RWPE2 (cell line): ENCODE results near the gene CCDC91.

Experiments used
- ATAC-seq: fragments of 200-7000 bp; cut with Tn5 transposase; 3 replicates; pipeline ENCODE4 v1.9.1; 2021; ENCODE audit warnings: low read depth
- DNase-seq: peaks from one replicate; pipeline ENCODE4 v3.0.0-alpha.2; 2020; ENCODE audit warnings: low spot score
- H3K27ac ChIP-seq: fragments of 450-650 bp; 2 replicates; pipeline ENCODE4 v1.5.1; 2017; ENCODE audit warnings: mild to moderate bottlenecking; ENCODE audit not compliant: poor library complexity, severe bottlenecking
- H3K27me3 ChIP-seq: fragments of 250-450 bp; sonication (Bioruptor Pico); 2 replicates; pipeline ENCODE4 v1.5.1; 2021; ENCODE audit warnings: mild to moderate bottlenecking, moderate library complexity; ENCODE audit not compliant: insufficient read depth, poor library complexity, severe bottlenecking
- H3K36me3 ChIP-seq: fragments of 250-450 bp; sonication (Bioruptor Pico); 2 replicates; pipeline ENCODE4 v1.5.1; 2020; ENCODE audit warnings: low read depth, mild to moderate bottlenecking, moderate library complexity
- H3K4me1 ChIP-seq: fragments of 250-450 bp; sonication (Bioruptor Pico); 2 replicates; pipeline ENCODE4 v1.5.1; 2021; ENCODE audit warnings: mild to moderate bottlenecking, moderate library complexity; ENCODE audit not compliant: insufficient read depth, poor library complexity, severe bottlenecking
- H3K4me3 ChIP-seq: fragments of 250-450 bp; sonication (Bioruptor Pico); 2 replicates; pipeline ENCODE4 v1.5.1; 2021; ENCODE audit warnings: mild to moderate bottlenecking, moderate library complexity; ENCODE audit not compliant: severe bottlenecking
- H3K9me3 ChIP-seq: fragments of 250-450 bp; sonication (Bioruptor Pico); 2 replicates; pipeline ENCODE4 v1.5.1; 2021; ENCODE audit warnings: mild to moderate bottlenecking, moderate library complexity; ENCODE audit not compliant: severe bottlenecking
- CTCF ChIP-seq: fragments of 450-650 bp; IDR thresholded peaks from one replicate; pipeline ENCODE4 v1.5.1; 2017; ENCODE audit warnings: mild to moderate bottlenecking, moderate library complexity; ENCODE audit not compliant: poor library complexity, severe bottlenecking

CCDC91 gene

GRCh38 chr12:28190321-28191050 is at the start of gene CCDC91:
Gene CCDC91, plus strand, starts transcription at chr12:28190456. Its CDS starts 66,760 bp downstream, at chr12:28257216.
- Histone ChIP-seq H3K27me3 (no peaks in the 10 kb centered on the region), H3K4me1 (no peaks in the 10 kb centered on the region), H3K9me3 (no peaks in the 10 kb centered on the region), H3K36me3 (no peaks in the 10 kb centered on the region), H3K4me3 (peak within 1 kb of the TSS; percentile 56), H3K27ac (peak within 1 kb of the TSS; percentile 80)
- DNase-seq: peak; percentile 44
- ATAC-seq: peak; percentile 86
- TF ChIP-seq CTCF: no peak

GRCh38 chr12:28144059-28144458 is 46.2 kb upstream of the CCDC91 start:
- Histone ChIP-seq H3K36me3 (no peaks in the 10 kb centered on the region), H3K27me3 (no peaks in the 10 kb centered on the region), H3K4me3 (no peak overlapping the region), H3K4me1 (no peaks in the 10 kb centered on the region), H3K27ac (no peak overlapping the region), H3K9me3 (no peaks in the 10 kb centered on the region)
- no peak for ATAC-seq
- DNase-seq: no peak
- no peak for TF ChIP-seq CTCF

GRCh38 chr12:28144532-28144931 is 45.7 kb upstream of the CCDC91 start:
- Histone ChIP-seq H3K4me3 (no peak overlapping the region), H3K4me1 (no peaks in the 10 kb centered on the region), H3K27ac (no peak overlapping the region), H3K9me3 (no peaks in the 10 kb centered on the region), H3K36me3 (no peaks in the 10 kb centered on the region), H3K27me3 (no peaks in the 10 kb centered on the region)
- DNase-seq: no peak
- no peak for TF ChIP-seq CTCF
- ATAC-seq: no peak

GRCh38 chr12:28145216-28145615 is 45.0 kb upstream of the CCDC91 start:
- TF ChIP-seq CTCF: no peak
- ATAC-seq (no peak), DNase-seq (no peak)
- Histone ChIP-seq H3K36me3 (no peaks in the 10 kb centered on the region), H3K27ac (no peak overlapping the region), H3K4me3 (no peak overlapping the region), H3K9me3 (no peaks in the 10 kb centered on the region), H3K4me1 (no peaks in the 10 kb centered on the region), H3K27me3 (no peaks in the 10 kb centered on the region)

GRCh38 chr12:28149279-28149678 is 41.0 kb upstream of the CCDC91 start:
- TF ChIP-seq CTCF: no peak
- no peak for DNase-seq
- Histone ChIP-seq H3K36me3 (no peaks in the 10 kb centered on the region), H3K4me1 (no peaks in the 10 kb centered on the region), H3K4me3 (no peak overlapping the region), H3K9me3 (no peaks in the 10 kb centered on the region), H3K27me3 (no peaks in the 10 kb centered on the region), H3K27ac (no peak overlapping the region)
- no peak for ATAC-seq
